GM23338 (cell line): ENCODE measurements around the gene BLOC1S6.

Source experiments
- EZH2 ChIP-seq: fragments of 200-600 bp; sonication (generic); IDR thresholded peaks from one replicate; pipeline ENCODE4 v1.8.0; 2017; ENCODE audit warnings: antibody characterized with exemption, mild to moderate bottlenecking, low read depth; ENCODE audit not compliant: unreplicated experiment
- POLR2AphosphoS5 ChIP-seq: IDR thresholded peaks from 2 replicates; pipeline ENCODE4 v1.6.1; 2016; ENCODE audit warnings: antibody characterized with exemption, low read depth
- STAT1 ChIP-seq: IDR thresholded peaks from one replicate; pipeline ENCODE4 v1.6.1; 2016; ENCODE audit warnings: antibody characterized with exemption; ENCODE audit not compliant: unreplicated experiment
- TF ChIP-seq, protein P1 (sequence below), 2 experiments: fragments of 200-600 bp in 1 of 2; sonication (generic) in 1 of 2; conservative IDR thresholded peaks; 2 replicates each; pipeline versions ENCODE4 v1.5.1 to v1.6.1; 2016 to 2017; ENCODE audit warnings: antibody characterized with exemption in 2 of 2, low read depth in 2 of 2, mild to moderate bottlenecking in 2 of 2, moderate library complexity in 1 of 2

DNA sequence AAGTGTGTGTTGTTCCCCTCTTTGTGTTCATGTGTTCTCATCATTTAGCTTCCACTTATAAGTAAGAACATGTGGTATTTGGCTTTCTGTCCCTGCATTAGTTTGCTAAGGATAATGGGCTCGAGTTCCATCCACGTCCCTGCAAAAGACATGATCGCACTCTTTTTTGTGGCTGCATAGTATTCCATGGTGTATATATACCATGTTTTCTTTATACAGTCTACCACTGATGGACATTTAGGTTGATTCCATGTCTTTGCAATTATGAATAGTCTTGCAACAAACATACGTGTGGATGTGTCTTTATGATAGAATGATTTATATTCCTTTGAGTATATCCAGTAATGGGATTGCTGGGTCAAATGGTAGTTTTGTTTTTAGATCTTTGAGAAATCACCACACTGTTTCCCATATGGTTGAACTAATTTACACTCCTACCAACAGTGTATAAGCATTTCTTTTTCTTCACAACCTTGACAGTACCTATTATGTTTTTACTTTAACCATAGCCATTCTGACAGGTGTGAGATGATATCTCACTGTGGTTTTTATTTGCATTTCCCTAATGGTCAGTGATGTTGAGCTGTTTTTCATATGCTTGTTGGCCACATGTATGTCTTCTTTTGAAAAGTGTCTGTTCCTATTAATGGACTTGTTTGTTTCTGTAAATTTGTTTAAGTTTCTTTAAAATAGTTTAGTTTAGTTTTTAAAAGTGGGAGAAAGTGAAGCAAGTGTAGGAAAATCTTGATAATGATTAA, 42.7 kb upstream of the BLOC1S6 start:
- no peak for TF ChIP-seq POLR2AphosphoS5
- TF ChIP-seq, protein P1, sequence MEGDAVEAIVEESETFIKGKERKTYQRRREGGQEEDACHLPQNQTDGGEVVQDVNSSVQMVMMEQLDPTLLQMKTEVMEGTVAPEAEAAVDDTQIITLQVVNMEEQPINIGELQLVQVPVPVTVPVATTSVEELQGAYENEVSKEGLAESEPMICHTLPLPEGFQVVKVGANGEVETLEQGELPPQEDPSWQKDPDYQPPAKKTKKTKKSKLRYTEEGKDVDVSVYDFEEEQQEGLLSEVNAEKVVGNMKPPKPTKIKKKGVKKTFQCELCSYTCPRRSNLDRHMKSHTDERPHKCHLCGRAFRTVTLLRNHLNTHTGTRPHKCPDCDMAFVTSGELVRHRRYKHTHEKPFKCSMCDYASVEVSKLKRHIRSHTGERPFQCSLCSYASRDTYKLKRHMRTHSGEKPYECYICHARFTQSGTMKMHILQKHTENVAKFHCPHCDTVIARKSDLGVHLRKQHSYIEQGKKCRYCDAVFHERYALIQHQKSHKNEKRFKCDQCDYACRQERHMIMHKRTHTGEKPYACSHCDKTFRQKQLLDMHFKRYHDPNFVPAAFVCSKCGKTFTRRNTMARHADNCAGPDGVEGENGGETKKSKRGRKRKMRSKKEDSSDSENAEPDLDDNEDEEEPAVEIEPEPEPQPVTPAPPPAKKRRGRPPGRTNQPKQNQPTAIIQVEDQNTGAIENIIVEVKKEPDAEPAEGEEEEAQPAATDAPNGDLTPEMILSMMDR (conservative IDR thresholded peaks at IDR 0.05; ENCODE audit: low read depth in 2 of 2), result no peak
- TF ChIP-seq STAT1, result no peak
- TF ChIP-seq EZH2, result no peak
